HL-60 (cell line): Measurements from ENCODE around the gene CHD5.

ENCODE experiments used
- GABPA ChIP-seq: IDR thresholded peaks from 2 replicates; pipeline ENCODE4 v1.6.1; 2012; ENCODE audit warnings: low read depth
- POLR2AphosphoS5 ChIP-seq: IDR thresholded peaks from 2 replicates; pipeline ENCODE4 v1.6.1; 2012; ENCODE audit warnings: low read depth
- TF ChIP-seq, protein P1 (sequence below): IDR thresholded peaks from one replicate; pipeline ENCODE4 v1.5.1; 2011; ENCODE audit warnings: low read length, control low read depth, inconsistent platforms; ENCODE audit not compliant: insufficient read depth

- TF ChIP-seq, protein P1, sequence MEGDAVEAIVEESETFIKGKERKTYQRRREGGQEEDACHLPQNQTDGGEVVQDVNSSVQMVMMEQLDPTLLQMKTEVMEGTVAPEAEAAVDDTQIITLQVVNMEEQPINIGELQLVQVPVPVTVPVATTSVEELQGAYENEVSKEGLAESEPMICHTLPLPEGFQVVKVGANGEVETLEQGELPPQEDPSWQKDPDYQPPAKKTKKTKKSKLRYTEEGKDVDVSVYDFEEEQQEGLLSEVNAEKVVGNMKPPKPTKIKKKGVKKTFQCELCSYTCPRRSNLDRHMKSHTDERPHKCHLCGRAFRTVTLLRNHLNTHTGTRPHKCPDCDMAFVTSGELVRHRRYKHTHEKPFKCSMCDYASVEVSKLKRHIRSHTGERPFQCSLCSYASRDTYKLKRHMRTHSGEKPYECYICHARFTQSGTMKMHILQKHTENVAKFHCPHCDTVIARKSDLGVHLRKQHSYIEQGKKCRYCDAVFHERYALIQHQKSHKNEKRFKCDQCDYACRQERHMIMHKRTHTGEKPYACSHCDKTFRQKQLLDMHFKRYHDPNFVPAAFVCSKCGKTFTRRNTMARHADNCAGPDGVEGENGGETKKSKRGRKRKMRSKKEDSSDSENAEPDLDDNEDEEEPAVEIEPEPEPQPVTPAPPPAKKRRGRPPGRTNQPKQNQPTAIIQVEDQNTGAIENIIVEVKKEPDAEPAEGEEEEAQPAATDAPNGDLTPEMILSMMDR: no peak
- TF ChIP-seq GABPA: no peak
- TF ChIP-seq POLR2AphosphoS5: no peak
These were observed 29.8 kb downstream of the CHD5 start for GRCh38 chr1:6150006-6150938.
